ENCODE results near the gene RHOD.
A peak's percentile ranks its signal among the peaks of the same experiment; 100 is the strongest.

RHOD gene

DNA sequence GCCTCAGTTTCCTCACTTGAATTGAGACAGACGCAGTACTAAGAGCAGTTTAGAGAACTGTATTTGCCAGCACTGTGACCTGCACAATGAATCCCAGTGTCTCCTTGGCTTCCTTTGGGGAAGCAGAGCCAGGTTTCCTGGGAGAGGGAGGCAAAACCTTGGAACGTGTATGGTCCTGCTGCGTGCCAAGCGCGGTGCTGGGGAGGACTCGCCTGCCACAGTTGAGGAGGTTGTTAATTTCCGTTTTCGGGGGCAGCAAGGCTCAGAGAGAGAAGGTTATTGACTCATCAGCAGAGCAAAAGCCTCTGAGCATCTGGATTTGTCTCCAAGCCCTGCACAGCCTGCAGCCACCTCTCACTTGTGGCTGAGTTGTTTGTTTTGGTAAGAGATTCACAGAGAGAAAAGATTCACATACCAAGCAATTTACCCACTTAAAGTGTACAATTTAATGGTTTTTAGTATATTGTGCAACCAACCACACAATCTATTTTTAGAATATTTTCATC lies 22.9 kb upstream of the RHOD start:
- peak overlapping the region; percentile 32 for H3K9ac ChIP-seq (ENCODE audit: low read length)
- H3K27me3 ChIP-seq (replicated peaks; ENCODE audit: control insufficient read depth, insufficient read depth, low read length), result no peaks in the 10 kb centered on the region
- H3K4me1 ChIP-seq (ENCODE audit: control insufficient read depth, insufficient read depth, low read length), result peaks cover 26% of the 10 kb centered on the region
- no peaks in the 10 kb centered on the region for H3K9me3 ChIP-seq (ENCODE audit: control insufficient read depth, low read length)
- DNase-seq (ENCODE audit: low read depth), result peak; percentile 94
- H3K4me3 ChIP-seq (ENCODE audit: low read length), result no peak overlapping the region
- H3K36me3 ChIP-seq (ENCODE audit: control insufficient read depth, insufficient read depth, low read length, severe bottlenecking), result no peaks in the 10 kb centered on the region

DNA sequence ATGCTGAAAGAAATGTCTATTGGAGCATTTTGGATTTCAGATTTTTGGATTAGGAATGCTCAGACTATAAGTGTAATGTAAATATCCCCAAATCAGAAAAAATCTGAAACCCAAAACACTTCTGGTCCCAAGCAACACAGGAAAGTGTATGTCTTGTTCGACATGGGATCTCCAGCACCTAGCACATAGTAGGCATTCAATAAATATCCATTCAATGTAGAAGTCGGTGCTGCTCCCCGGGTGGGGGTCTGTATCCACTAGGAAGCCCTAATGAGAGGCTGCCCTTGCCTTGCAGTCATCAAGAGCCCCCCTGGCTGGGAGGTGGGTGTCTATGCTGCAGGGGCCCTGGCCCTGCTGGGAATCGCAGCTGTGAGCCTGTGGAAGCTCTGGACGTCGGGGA lies 22.3 kb upstream of the RHOD start:
- no peak for DNase-seq (ENCODE audit: low read depth)
- no peaks in the 10 kb centered on the region for H3K27me3 ChIP-seq (replicated peaks; ENCODE audit: control insufficient read depth, insufficient read depth, low read length)
- H3K9ac ChIP-seq (ENCODE audit: low read length), result no peak overlapping the region
- H3K36me3 ChIP-seq (ENCODE audit: control insufficient read depth, insufficient read depth, low read length, severe bottlenecking), result no peaks in the 10 kb centered on the region
- H3K4me1 ChIP-seq (ENCODE audit: control insufficient read depth, insufficient read depth, low read length), result peaks cover 26% of the 10 kb centered on the region
- no peaks in the 10 kb centered on the region for H3K9me3 ChIP-seq (ENCODE audit: control insufficient read depth, low read length)
- no peak overlapping the region for H3K4me3 ChIP-seq (ENCODE audit: low read length)

DNA sequence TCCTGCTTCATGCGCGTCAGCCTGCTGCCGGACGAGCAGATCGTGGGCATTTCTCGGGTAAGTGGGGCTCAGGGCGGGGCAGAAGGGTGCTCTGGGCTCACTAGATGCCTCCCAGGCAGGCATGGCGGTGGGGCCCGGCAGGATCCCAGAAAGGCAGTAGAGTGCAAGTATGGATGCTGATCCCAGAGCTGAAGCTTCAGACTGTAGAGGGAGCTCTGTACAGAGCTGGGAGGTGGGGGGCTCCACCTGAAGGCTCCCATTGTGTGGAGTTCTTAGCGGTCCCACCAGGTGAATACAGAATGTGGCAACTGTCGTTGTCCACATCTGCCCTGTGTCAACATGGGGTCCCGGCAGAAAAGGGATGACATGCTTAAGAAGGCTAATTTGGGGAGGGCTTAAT lies 16.5 kb upstream of the RHOD start:
- H3K27me3 ChIP-seq (replicated peaks; ENCODE audit: control insufficient read depth, insufficient read depth, low read length), result peaks cover 8% of the 10 kb centered on the region
- no peaks in the 10 kb centered on the region for H3K36me3 ChIP-seq (ENCODE audit: control insufficient read depth, insufficient read depth, low read length, severe bottlenecking)
- DNase-seq (ENCODE audit: low read depth), result no peak
- no peak overlapping the region for H3K4me3 ChIP-seq (ENCODE audit: low read length)
- H3K9ac ChIP-seq (ENCODE audit: low read length), result no peak overlapping the region
- no peaks in the 10 kb centered on the region for H3K4me1 ChIP-seq (ENCODE audit: control insufficient read depth, insufficient read depth, low read length)
- H3K9me3 ChIP-seq (ENCODE audit: control insufficient read depth, low read length), result no peaks in the 10 kb centered on the region

DNA sequence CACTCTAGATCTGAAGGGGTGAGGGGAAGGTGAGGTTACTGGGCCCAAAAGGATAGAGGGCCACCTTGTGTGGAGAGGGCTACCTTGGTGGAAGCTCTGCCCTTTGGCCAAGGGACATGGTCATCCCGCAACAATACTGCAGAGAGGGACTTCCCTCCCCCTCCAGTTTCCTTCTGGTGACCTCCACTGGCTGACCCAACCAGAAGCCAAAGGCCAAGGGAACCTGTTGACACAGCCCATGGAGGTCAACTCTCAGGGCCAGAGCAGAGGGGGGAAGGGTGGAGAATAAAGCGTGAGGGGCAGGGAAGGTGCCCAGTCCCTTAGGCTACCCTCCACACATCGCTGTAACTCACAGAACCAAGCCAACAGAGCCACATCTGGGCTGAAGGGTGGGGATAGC lies 15.0 kb upstream of the RHOD start:
- Histone ChIP-seq H3K9ac (ENCODE audit: low read length) (no peak overlapping the region), H3K9me3 (ENCODE audit: control insufficient read depth, low read length) (no peaks in the 10 kb centered on the region), H3K4me3 (ENCODE audit: low read length) (no peak overlapping the region), H3K4me1 (ENCODE audit: control insufficient read depth, insufficient read depth, low read length) (no peaks in the 10 kb centered on the region), H3K27me3 (replicated peaks; ENCODE audit: control insufficient read depth, insufficient read depth, low read length) (peaks cover 12% of the 10 kb centered on the region), H3K36me3 (ENCODE audit: control insufficient read depth, insufficient read depth, low read length, severe bottlenecking) (no peaks in the 10 kb centered on the region)
- DNase-seq (ENCODE audit: low read depth), result no peak

DNA sequence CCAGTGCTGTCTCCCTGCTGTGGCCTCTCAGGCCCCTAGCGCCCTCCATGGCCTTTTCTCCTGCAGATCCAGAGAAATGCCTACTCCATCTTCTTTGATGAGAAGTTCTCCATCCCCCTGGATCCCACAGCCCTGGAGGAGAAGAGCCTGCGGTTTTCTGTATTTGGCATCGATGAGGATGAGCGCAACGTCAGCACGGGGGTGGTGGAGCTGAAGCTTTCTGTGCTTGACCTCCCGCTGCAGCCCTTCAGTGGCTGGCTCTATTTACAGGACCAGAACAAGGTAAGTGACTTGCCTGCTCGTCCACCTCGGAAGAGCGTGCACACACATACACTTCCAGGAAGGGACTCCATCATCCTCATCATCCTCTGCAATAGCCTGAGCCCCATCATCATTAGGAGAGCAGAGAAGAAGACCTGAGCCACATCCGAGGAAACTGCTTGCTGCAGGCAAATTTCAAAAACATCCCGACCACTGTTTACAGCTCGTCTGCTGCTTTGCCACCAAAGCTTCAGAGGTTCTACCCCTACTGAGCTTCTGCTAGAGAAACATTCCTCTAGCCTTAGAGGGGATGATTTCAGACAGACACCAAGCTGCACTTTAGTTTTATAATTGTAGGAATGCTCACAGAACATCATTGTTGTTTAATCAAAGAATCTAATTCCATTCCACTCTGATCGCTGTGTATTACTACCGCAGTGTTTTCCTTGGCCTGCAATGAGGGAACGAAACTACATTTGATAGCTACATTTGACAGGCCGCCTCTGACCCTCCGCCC lies 12.9 kb upstream of the RHOD start:
- H3K4me3 ChIP-seq (ENCODE audit: low read length), result no peak overlapping the region
- H3K27me3 ChIP-seq (replicated peaks; ENCODE audit: control insufficient read depth, insufficient read depth, low read length), result peaks cover 13% of the 10 kb centered on the region

DNA sequence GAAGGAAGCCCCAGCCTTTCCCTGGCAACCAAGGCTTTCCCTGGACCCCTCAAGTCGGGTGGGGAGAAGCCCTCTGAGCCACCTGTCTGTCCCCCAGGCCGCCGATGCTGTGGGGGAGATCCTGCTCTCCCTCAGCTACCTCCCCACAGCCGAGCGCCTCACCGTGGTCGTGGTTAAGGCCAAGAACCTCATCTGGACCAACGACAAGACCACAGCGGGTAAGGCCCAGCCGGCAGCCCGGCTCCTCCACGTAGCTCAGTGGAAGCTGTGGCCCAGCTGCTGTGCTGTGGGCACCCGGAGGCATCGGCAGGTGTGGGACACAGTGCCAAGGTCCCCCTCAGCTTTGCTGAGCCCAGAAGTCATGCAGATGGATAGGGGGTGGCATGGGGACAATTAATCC lies 12.2 kb upstream of the RHOD start:
- H3K9ac ChIP-seq (ENCODE audit: low read length), result no peak overlapping the region
- no peaks in the 10 kb centered on the region for H3K9me3 ChIP-seq (ENCODE audit: control insufficient read depth, low read length)
- no peak for DNase-seq (ENCODE audit: low read depth)
- H3K4me1 ChIP-seq (ENCODE audit: control insufficient read depth, insufficient read depth, low read length), result no peaks in the 10 kb centered on the region
- no peak overlapping the region for H3K4me3 ChIP-seq (ENCODE audit: low read length)
- H3K27me3 ChIP-seq (replicated peaks; ENCODE audit: control insufficient read depth, insufficient read depth, low read length), result peaks cover 13% of the 10 kb centered on the region
- H3K36me3 ChIP-seq (ENCODE audit: control insufficient read depth, insufficient read depth, low read length, severe bottlenecking), result no peaks in the 10 kb centered on the region

More for the DNA sequence above, 12.9 kb upstream of the RHOD start:
- Histone ChIP-seq H3K9ac (ENCODE audit: low read length) (no peak overlapping the region), H3K9me3 (ENCODE audit: control insufficient read depth, low read length) (no peaks in the 10 kb centered on the region), H3K36me3 (ENCODE audit: control insufficient read depth, insufficient read depth, low read length, severe bottlenecking) (no peaks in the 10 kb centered on the region), H3K4me1 (ENCODE audit: control insufficient read depth, insufficient read depth, low read length) (no peaks in the 10 kb centered on the region)
- DNase-seq (ENCODE audit: low read depth), result no peak

DNA sequence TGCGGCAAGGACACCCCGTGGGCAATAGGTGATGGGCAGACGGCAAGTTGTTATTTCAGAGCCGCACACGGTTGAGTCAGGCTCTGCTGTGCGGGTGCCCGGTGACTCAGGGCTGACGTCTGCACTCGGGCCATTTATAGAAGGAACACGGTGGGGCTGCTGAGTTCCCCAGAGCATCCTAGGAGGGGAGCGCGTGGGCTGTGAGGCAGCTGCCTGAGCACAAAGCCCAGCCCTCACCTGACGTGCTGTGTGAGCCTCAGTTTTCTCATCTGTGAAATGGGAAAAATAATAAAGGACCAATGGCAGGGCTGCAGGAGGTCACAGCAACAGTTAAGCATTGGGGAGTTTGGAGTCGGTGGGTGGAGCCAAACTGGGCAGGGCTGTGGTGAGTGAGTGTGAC lies 11.3 kb upstream of the RHOD start:
- DNase-seq (ENCODE audit: low read depth), result peak; percentile 62
- peaks cover 13% of the 10 kb centered on the region for H3K27me3 ChIP-seq (replicated peaks; ENCODE audit: control insufficient read depth, insufficient read depth, low read length)
- H3K4me1 ChIP-seq (ENCODE audit: control insufficient read depth, insufficient read depth, low read length), result no peaks in the 10 kb centered on the region
- no peaks in the 10 kb centered on the region for H3K36me3 ChIP-seq (ENCODE audit: control insufficient read depth, insufficient read depth, low read length, severe bottlenecking)
- H3K9ac ChIP-seq (ENCODE audit: low read length), result no peak overlapping the region
- H3K4me3 ChIP-seq (ENCODE audit: low read length), result no peak overlapping the region
- H3K9me3 ChIP-seq (ENCODE audit: control insufficient read depth, low read length), result no peaks in the 10 kb centered on the region

DNA sequence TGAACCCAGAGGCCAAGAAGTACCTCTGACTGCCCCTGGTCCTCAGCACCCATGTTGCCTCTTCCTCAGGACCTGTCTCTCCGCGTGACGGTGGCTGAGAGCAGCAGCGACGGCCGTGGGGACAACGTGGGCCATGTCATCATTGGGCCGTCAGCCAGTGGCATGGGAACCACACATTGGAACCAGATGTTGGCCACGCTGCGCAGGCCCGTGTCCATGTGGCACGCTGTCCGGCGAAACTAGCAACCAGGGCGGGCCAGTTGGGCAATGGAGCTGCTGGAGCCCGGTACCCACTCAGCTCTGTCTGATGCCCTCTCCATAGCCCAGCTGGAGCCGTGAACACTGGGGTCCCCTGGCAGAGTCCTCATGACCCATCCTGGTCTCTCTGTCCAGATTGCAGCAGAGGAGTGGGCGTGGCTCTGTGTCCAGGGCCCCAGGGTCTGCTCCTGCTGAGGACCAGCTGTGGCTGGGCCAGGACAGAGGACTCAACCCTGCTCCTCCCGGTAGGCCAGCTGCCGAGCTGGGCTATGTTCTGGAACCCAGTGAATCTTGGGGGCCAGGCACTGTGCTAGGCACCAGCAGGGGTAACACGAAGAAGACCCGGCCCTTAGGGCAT lies 8.0 kb upstream of the RHOD start:
- Histone ChIP-seq H3K36me3 (ENCODE audit: control insufficient read depth, insufficient read depth, low read length, severe bottlenecking) (no peaks in the 10 kb centered on the region), H3K4me3 (ENCODE audit: low read length) (no peak overlapping the region), H3K9me3 (ENCODE audit: control insufficient read depth, low read length) (no peaks in the 10 kb centered on the region), H3K27me3 (replicated peaks; ENCODE audit: control insufficient read depth, insufficient read depth, low read length) (peaks cover 10% of the 10 kb centered on the region), H3K4me1 (ENCODE audit: control insufficient read depth, insufficient read depth, low read length) (no peaks in the 10 kb centered on the region), H3K9ac (ENCODE audit: low read length) (no peak overlapping the region)
- no peak for DNase-seq (ENCODE audit: low read depth)

DNA sequence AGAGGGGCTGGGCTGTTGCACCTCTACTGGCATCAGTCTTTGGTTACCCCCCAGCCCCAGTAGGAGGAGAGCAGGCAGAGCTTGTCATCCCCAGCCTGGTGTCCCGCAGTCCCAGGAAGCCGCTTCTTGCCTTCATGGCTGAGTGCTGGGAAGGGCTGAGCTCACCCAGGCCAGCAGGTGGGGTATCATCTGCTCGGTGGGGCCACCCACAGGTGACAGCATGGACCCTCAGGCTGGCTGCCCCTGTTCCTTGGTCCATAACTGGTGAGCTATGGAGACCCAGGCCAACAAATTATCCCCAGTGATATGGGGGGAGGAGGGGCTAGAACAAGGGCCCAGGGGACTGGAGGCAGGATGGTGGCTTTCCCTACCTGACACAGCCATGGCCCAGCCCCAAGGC lies 6.5 kb upstream of the RHOD start:
- H3K4me3 ChIP-seq (ENCODE audit: low read length), result no peak overlapping the region
- no peak for DNase-seq (ENCODE audit: low read depth)

DNA sequence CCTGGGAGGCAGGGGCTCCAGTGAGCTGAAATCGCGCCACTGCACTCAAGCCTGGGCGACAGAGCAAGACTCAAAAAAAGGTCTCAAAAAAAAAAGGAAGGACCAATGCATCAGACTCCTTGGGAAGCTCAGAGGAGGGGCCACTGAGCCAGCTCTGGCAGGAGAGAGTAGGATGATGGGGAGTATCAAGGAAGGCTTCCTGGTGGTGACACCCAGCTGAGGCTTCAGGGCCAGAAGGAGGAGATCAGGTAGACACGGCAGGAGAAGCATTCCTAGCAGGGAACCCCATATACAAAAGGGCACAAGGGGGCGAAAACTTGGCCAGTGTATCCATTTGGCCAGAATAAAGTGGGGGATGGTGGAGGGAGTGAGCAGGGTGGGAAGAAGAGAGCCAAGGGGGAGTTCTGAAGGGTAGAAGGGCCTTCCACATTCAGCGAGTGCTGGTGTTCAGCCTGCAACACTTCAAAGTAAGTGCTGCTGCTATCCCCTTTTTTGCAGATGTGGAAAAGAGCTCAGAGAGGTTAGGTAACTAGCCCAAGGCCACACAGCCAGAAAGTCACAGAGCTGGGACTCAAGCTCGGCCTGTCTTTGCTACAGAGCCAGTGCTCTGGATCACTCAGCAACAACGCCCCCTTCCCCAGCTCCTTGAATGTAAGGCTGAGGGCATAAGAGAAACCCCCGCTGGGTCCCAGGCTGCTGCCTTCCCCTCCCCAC lies 5.3 kb upstream of the RHOD start:
- no peak overlapping the region for H3K9ac ChIP-seq (ENCODE audit: low read length)
- H3K4me1 ChIP-seq (ENCODE audit: control insufficient read depth, insufficient read depth, low read length), result peaks cover 10% of the 10 kb centered on the region
- no peaks in the 10 kb centered on the region for H3K36me3 ChIP-seq (ENCODE audit: control insufficient read depth, insufficient read depth, low read length, severe bottlenecking)
- peaks cover 9% of the 10 kb centered on the region for H3K27me3 ChIP-seq (replicated peaks; ENCODE audit: control insufficient read depth, insufficient read depth, low read length)
- no peaks in the 10 kb centered on the region for H3K9me3 ChIP-seq (ENCODE audit: control insufficient read depth, low read length)
- no peak overlapping the region for H3K4me3 ChIP-seq (ENCODE audit: low read length)
- DNase-seq (ENCODE audit: low read depth), result no peak

More for the DNA sequence above, 6.5 kb upstream of the RHOD start:
- H3K9me3 ChIP-seq (ENCODE audit: control insufficient read depth, low read length), result no peaks in the 10 kb centered on the region
- no peak overlapping the region for H3K9ac ChIP-seq (ENCODE audit: low read length)
- H3K36me3 ChIP-seq (ENCODE audit: control insufficient read depth, insufficient read depth, low read length, severe bottlenecking), result no peaks in the 10 kb centered on the region
- H3K4me1 ChIP-seq (ENCODE audit: control insufficient read depth, insufficient read depth, low read length), result no peaks in the 10 kb centered on the region
- peaks cover 10% of the 10 kb centered on the region for H3K27me3 ChIP-seq (replicated peaks; ENCODE audit: control insufficient read depth, insufficient read depth, low read length)

DNA sequence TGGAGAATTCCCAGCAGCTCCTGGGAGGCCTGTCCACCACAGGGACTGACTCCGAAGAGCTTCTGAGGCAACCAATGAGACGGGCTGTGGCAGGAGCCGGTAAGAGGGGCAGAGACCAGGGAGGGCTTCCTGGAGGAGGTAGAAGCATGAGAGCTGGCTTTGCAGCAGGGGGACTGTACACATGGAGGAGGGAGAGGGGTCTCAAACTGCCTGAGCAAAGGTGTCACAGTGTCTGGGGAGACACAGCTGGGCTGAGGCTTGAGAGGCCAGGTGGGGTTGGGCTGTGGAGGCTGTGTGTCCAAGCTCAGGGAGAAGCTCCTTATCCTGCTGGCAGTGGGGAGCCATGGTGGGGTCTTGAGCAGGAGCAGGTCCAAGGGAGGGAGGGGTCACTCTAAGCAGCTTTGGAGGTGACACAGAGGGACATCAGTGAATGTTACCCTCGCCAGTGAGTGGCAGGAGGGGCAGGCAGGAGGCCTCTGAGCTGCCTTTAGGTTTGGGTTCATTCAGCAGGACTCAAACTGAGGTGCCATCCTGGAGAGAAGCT lies 4.6 kb upstream of the RHOD start:
- Histone ChIP-seq H3K9me3 (ENCODE audit: control insufficient read depth, low read length) (no peaks in the 10 kb centered on the region), H3K9ac (ENCODE audit: low read length) (no peak overlapping the region), H3K36me3 (ENCODE audit: control insufficient read depth, insufficient read depth, low read length, severe bottlenecking) (no peaks in the 10 kb centered on the region), H3K4me3 (ENCODE audit: low read length) (no peak overlapping the region), H3K27me3 (replicated peaks; ENCODE audit: control insufficient read depth, insufficient read depth, low read length) (peaks cover 6% of the 10 kb centered on the region), H3K4me1 (ENCODE audit: control insufficient read depth, insufficient read depth, low read length) (peaks cover 11% of the 10 kb centered on the region)
- DNase-seq (ENCODE audit: low read depth), result no peak

All from adipocyte (in vitro differentiated cells).